Activated CD8-positive, alpha-beta memory T cell treated with anti-CD3 and anti-CD28 coated beads for 48 hours (primary cell): ENCODE measurements around the gene FNDC11.
A peak's percentile ranks its signal among the peaks of the same experiment; 100 is the strongest.

Experiments used
- DNase-seq, 3 experiments: peaks; one replicate each; pipeline ENCODE4 v3.0.0-alpha.2; 2020; ENCODE audit warnings: low read depth in 2 of 3, low spot score in 2 of 3

FNDC11 gene

GRCh38 chr20:63579017-63579694 is 25.2 kb downstream of the FNDC11 start:
- no peak for DNase-seq

- peak in 1 of 3 experiments; percentile 37 for DNase-seq
These were observed 27.0 kb downstream of the FNDC11 start for GRCh38 chr20:63580796-63581461.

- DNase-seq: no peak
These were observed 28.6 kb downstream of the FNDC11 start for GRCh38 chr20:63582382-63583063.

GRCh38 chr20:63585616-63586565 is 31.9 kb downstream of the FNDC11 start:
- no peak for DNase-seq

GRCh38 chr20:63586797-63587196 is 32.8 kb downstream of the FNDC11 start:
- no peak for DNase-seq

- DNase-seq: no peak
These were observed 33.3 kb downstream of the FNDC11 start for GRCh38 chr20:63587256-63587655.

- DNase-seq: no peak
These were observed 34.0 kb downstream of the FNDC11 start for GRCh38 chr20:63587776-63588591.

- no peak for DNase-seq
These were observed 34.7 kb downstream of the FNDC11 start for GRCh38 chr20:63588641-63589041.

GRCh38 chr20:63589261-63590217 is 35.6 kb downstream of the FNDC11 start:
- no peak for DNase-seq

GRCh38 chr20:63590218-63591146 is 36.5 kb downstream of the FNDC11 start:
- DNase-seq: no peak

- no peak for DNase-seq
These were observed 37.2 kb downstream of the FNDC11 start for GRCh38 chr20:63591147-63591533.

- no peak for DNase-seq
These were observed 37.9 kb downstream of the FNDC11 start for GRCh38 chr20:63591786-63592355.

- no peak for DNase-seq
These were observed 38.7 kb downstream of the FNDC11 start for GRCh38 chr20:63592661-63593060.

GRCh38 chr20:63594043-63594561 is 40.1 kb downstream of the FNDC11 start:
- no peak for DNase-seq

- no peak for DNase-seq
These were observed 41.6 kb downstream of the FNDC11 start for GRCh38 chr20:63595416-63596127.

- DNase-seq: no peak
These were observed 42.5 kb downstream of the FNDC11 start for GRCh38 chr20:63596423-63596822.
